ENCODE measurements around the gene RAB6B. TPM values are rescaled to one million over a fixed set of nuclear protein-coding genes. Genes with fewer than 3 reads are reported as not detected.

Gene RAB6B
- polyA plus RNA-seq, 1 donor (not counting 4 experiments of a cell fraction or from before 2014, with no cell fraction given), result 2.2 TPM

DNA sequence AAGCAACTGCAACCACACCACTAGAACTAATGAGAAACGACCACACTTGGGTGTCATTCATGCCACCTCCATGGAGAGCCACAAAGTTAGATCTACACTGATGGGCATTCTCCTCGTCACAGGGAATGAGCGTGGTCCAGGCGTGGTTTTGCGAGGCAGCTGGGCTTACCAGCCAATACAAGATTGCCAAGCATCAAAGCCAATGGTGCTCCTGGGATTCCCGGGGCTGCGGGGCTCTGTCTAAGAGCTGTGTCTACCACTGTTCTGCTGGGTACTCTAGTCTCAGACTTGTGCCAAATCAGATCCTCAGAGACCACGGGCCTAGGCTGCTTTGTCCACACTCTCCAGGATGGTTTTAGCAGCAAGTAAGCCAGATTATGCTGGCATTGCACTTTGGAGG lies 43.8 kb downstream of the RAB6B start:
- Histone ChIP-seq H3K79me2 (ENCODE audit: control insufficient read depth, insufficient read depth, low read length) (no peaks in the 10 kb centered on the region), H4K20me1 (ENCODE audit: control insufficient read depth, extremely low read depth, insufficient read depth, low read length) (no peaks in the 10 kb centered on the region), H3K4me3 (ENCODE audit: control insufficient read depth in 2 of 3, extremely low read depth in 1 of 3, insufficient read depth in 2 of 3, low read depth in 1 of 3, low read length in 3 of 3) (no peak overlapping the region), H3K27me3 (ENCODE audit: control insufficient read depth, extremely low read depth, insufficient read depth, low read length) (peaks cover 2% of the 10 kb centered on the region), H3K4me2 (ENCODE audit: control insufficient read depth, extremely low read depth, insufficient read depth, low read depth, low read length) (no peak overlapping the region), H3K4me1 (ENCODE audit: control insufficient read depth, extremely low read depth, insufficient read depth, low read length) (no peaks in the 10 kb centered on the region), H3K36me3 (ENCODE audit: control insufficient read depth in 2 of 2, extremely low read depth in 1 of 2, insufficient read depth in 2 of 2, low read length in 2 of 2) (no peaks in the 10 kb centered on the region), H2AFZ (ENCODE audit: control insufficient read depth, low read length) (no peak overlapping the region), H3K27ac (ENCODE audit: control insufficient read depth, insufficient read depth, low read length) (no peak overlapping the region), H3K9me1 (ENCODE audit: control insufficient read depth, extremely low read depth, insufficient read depth, low read length) (no peaks in the 10 kb centered on the region), H3K9ac (ENCODE audit: control insufficient read depth, extremely low read depth, insufficient read depth, low read length) (no peak overlapping the region), H3K9me3 (ENCODE audit: control insufficient read depth, low read depth, low read length) (no peaks in the 10 kb centered on the region)
- TF ChIP-seq EZH2 (IDR thresholded peaks at IDR 0.05; ENCODE audit: low read length), result no peak
- TF ChIP-seq, protein P1, sequence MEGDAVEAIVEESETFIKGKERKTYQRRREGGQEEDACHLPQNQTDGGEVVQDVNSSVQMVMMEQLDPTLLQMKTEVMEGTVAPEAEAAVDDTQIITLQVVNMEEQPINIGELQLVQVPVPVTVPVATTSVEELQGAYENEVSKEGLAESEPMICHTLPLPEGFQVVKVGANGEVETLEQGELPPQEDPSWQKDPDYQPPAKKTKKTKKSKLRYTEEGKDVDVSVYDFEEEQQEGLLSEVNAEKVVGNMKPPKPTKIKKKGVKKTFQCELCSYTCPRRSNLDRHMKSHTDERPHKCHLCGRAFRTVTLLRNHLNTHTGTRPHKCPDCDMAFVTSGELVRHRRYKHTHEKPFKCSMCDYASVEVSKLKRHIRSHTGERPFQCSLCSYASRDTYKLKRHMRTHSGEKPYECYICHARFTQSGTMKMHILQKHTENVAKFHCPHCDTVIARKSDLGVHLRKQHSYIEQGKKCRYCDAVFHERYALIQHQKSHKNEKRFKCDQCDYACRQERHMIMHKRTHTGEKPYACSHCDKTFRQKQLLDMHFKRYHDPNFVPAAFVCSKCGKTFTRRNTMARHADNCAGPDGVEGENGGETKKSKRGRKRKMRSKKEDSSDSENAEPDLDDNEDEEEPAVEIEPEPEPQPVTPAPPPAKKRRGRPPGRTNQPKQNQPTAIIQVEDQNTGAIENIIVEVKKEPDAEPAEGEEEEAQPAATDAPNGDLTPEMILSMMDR (optimal IDR thresholded peaks at IDR 0.05 in 1 of 3, IDR thresholded peaks at IDR 0.05 in 1 of 3, conservative IDR thresholded peaks at IDR 0.05 in 1 of 3; ENCODE audit: extremely low read depth in 1 of 3, insufficient read depth in 2 of 3, low read length in 3 of 3), result no peak
- DNase-seq (ENCODE audit: low read depth, low spot score) (no peak), FAIRE-seq (no peak)
- dilution Hi-C loops (cut with MboI; ENCODE audit: extremely low pct_ligation_motif_present, low sequenced_read_pairs), result no loop called here

DNA sequence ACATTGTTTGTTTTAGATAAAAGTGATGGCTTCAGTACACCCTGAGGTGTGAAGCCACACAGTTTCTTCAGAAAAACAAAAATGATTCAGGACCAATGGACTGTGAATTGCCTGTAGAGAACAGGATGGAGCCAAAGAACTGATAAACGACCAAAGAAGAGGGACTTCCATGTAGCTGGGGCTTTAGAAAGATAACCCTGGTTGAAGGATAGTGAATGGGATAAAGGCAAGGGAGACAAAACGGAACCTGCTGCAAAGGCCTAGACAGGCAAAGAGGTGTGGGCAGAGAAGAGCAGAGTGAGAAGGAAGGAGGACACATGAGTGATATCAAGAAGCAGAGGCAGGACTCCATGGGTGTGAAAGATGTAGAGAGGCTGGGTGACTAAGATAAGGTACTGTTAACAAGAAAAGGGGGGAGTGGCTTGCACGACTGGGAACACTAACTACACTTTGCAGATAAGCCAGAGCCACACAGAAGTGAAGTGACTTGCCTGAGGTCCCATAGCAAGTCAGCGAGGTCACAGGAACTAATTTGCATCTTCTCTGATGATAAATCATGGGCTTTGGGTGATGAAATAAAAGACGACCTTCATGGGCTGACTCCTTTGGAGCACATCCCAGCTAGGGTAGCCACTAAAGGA lies 44.3 kb downstream of the RAB6B start:
- no peaks in the 10 kb centered on the region for H3K79me2 ChIP-seq (ENCODE audit: control insufficient read depth, insufficient read depth, low read length)
- H3K9me3 ChIP-seq (ENCODE audit: control insufficient read depth, low read depth, low read length), result no peaks in the 10 kb centered on the region
- no peak overlapping the region for H3K27ac ChIP-seq (ENCODE audit: control insufficient read depth, insufficient read depth, low read length)
- H3K9me1 ChIP-seq (ENCODE audit: control insufficient read depth, extremely low read depth, insufficient read depth, low read length), result no peaks in the 10 kb centered on the region
- H3K4me2 ChIP-seq (ENCODE audit: control insufficient read depth, extremely low read depth, insufficient read depth, low read depth, low read length), result no peak overlapping the region
- H3K9ac ChIP-seq (ENCODE audit: control insufficient read depth, extremely low read depth, insufficient read depth, low read length), result no peak overlapping the region
- no peak for TF ChIP-seq EZH2 (IDR thresholded peaks at IDR 0.05; ENCODE audit: low read length)
- TF ChIP-seq, protein P1 (optimal IDR thresholded peaks at IDR 0.05 in 1 of 3, IDR thresholded peaks at IDR 0.05 in 1 of 3, conservative IDR thresholded peaks at IDR 0.05 in 1 of 3; ENCODE audit: extremely low read depth in 1 of 3, insufficient read depth in 2 of 3, low read length in 3 of 3), result no peak
- H2AFZ ChIP-seq (ENCODE audit: control insufficient read depth, low read length), result no peak overlapping the region
- dilution Hi-C loops (cut with MboI; ENCODE audit: extremely low pct_ligation_motif_present, low sequenced_read_pairs), result no loop called here
- H3K4me3 ChIP-seq (ENCODE audit: control insufficient read depth in 2 of 3, extremely low read depth in 1 of 3, insufficient read depth in 2 of 3, low read depth in 1 of 3, low read length in 3 of 3), result no peak overlapping the region
- DNase-seq (ENCODE audit: low read depth, low spot score) (no peak), FAIRE-seq (no peak)
- peaks cover 2% of the 10 kb centered on the region for H3K27me3 ChIP-seq (ENCODE audit: control insufficient read depth, extremely low read depth, insufficient read depth, low read length)
- H3K36me3 ChIP-seq (ENCODE audit: control insufficient read depth in 2 of 2, extremely low read depth in 1 of 2, insufficient read depth in 2 of 2, low read length in 2 of 2), result no peaks in the 10 kb centered on the region
- H4K20me1 ChIP-seq (ENCODE audit: control insufficient read depth, extremely low read depth, insufficient read depth, low read length), result no peaks in the 10 kb centered on the region
- no peaks in the 10 kb centered on the region for H3K4me1 ChIP-seq (ENCODE audit: control insufficient read depth, extremely low read depth, insufficient read depth, low read length)
